Measurements from ENCODE around the gene ZCCHC3.
"Not testable (repeated sequence)": the region's sequence is repeated elsewhere in the genome, so short reads cannot be mapped to it uniquely, and the experiment has no call there.

The ZCCHC3 gene

DNA sequence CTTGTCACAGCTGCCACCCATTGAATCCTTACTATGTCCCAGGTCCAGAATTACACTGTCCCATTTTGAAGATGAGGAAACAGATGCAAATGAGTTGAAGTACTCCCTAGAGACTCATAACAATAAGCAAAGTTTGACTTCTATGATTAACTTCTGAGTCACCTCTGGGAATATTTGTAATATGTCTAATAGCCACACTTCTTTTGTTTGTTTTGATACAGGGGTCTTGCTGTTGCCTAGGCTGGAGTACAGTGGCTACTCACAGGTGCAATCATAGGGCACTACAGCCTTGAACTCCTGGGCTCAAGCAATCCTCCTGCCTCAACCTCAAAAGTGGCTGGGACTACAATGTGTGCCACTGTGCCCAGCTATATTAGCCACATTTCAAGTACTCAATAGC lies 16.6 kb downstream of the ZCCHC3 start:
- DNase-seq: no peak

DNA sequence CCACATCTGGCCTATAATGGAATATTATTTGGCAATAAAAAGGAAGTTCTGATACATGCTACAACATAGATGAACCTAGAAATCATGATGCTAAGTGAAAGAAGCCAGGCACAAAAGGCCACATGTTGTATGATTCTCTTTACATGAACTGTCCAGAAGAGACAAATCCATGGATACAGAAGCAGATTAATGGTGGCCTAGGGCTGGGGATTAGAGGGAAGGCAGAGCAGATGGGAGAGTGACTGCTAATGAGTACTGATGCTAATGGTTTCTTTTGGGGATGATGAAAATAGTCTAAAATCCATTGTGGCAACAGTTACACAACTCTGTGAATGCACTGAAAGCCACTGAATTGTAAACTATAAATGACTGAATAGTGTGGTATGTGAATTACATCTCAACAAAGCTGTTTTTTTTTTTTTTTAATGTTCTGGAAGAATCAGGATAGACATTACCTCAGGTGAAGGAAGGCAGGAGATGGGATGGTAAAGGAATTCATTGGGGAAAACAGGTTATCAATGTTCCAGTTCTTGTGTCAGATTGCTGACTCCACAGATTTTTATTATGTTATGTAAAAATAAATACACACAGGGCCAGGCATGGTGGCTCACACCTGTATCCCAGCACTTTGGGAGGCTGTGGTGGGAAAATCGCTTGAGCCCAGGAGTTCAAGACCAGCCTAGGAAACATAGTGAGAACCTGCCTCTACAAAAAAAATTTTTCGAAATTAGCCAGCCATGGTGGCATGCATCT lies 19.1 kb downstream of the ZCCHC3 start:
- no peak for DNase-seq

DNA sequence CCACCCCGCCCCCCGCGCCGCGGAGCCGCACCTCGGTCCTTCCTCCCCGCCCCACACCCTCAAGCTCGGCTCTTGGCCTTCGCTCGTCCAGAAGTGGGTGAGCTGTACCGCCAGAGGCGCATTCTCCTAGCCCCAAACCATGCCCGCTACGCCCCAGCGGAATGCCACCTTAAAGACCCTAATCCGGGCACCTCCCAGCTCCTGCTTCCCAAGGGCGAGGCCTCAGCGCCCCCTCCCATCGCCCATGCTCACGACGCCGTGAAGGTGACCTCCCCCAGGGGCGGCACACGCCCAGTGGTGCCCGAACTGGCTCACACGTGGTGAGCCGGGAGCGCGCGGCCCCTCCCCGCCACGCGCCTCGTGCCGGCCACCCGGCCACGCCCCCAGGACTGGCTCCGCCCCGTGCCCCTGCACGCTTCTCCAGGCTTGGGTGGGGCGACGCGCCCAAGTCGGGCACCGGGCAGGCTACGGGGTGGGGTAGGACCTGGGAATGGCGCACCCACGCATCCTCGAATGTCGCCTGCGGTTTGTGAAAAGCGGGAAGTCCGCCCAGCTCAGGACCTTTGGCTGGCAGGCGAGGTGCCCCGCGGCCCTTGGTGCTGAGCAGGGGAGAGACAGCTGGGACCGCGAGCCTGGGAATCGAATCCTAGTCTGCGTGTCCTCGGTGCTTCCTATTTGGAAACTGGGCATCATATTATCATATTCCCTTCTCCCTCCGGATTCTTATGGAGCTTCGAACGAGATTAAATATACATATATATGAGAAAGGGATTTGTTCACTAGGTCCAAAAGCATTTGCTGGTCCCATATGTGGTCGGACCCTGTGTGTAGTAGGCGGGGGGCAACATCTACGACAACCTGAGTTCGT lies 27.0 kb downstream of the ZCCHC3 start:
- DNase-seq: peak; percentile 93 to 94

DNA sequence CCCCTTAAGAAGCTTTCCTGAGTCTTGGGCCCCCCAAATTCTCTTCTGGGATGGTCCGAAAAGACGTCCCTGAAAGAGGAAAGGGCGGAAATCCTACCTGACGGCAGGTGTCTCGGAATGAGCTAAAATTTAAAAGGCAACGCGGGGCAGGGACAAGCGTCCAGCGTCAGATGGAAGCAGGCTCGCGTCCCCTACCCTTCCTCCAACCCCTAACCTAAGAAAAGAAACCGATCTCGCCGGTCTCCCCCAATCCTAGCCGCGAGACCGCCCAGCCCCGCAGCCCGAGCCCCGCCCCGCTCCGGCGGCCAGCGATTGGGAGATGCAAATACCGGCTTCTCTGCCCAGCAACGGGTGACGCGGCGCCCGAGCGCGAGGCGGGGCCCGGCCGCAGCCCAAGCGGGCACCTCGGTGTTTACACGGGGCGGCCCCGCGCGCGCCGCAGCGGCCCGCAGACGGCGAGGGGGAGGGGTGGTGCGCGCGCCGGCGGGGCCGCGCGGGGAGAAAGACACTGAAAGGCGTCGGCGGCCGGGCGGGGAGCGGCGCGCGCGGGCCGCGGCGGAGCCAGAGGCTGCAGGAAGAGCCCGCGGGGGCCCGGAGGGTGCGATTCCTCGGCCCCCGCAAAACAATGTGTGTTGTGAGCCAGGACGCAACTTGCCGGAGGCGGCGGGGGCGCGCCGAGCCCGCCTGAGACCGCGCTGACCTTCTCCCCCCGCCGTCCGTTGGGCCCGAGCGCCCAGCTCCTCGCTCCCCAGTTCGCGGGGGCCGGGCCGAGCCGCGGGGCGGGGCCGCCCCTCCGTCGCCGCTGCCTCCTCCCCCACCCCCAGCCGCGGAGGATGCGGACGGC lies 27.9 kb downstream of the ZCCHC3 start, which contains the start of gene SOX12:
TSS of gene SOX12 (plus strand) at position 508 of the 844 bp plus-strand sequence. CDS start 373 bp downstream, outside the sequence.
- peak; percentile 74 to 96 for DNase-seq

DNA sequence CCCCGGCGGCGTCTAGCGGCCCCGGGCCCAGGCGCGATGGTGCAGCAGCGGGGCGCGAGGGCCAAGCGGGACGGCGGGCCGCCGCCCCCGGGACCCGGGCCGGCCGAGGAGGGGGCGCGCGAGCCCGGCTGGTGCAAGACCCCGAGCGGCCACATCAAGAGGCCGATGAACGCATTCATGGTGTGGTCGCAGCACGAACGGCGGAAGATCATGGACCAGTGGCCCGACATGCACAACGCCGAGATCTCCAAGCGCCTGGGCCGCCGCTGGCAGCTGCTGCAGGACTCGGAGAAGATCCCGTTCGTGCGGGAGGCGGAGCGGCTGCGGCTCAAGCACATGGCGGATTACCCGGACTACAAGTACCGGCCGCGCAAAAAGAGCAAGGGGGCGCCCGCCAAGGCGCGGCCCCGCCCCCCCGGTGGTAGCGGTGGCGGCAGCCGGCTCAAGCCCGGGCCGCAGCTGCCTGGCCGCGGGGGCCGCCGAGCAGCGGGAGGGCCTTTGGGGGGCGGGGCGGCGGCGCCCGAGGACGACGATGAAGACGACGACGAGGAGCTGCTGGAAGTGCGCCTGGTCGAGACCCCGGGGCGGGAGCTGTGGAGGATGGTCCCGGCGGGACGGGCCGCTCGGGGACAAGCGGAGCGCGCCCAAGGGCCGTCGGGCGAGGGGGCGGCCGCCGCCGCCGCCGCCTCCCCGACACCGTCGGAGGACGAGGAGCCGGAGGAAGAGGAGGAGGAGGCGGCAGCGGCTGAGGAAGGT lies 28.7 kb downstream of the ZCCHC3 start:
- peak in 1 of 2 experiments; percentile 32 for DNase-seq

DNA sequence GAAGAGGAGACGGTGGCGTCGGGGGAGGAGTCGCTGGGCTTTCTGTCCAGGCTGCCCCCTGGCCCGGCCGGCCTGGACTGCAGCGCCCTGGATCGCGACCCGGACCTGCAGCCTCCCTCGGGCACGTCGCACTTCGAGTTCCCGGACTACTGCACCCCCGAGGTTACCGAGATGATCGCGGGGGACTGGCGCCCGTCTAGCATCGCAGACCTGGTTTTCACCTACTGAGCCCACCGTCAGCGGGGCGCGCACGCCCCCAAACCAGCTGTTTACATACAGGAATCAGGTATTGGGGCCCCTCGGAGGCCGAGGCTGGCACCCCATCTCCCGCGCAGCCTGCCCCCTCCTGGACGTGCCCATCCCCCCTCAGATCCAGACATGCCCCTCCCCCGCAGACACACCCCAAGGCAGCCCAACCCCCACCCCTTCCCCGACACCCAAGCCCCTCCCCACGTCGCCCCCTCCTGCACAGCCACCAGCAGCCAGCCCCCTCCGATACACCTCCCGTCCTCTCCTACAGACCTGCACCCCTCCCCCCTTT lies 29.3 kb downstream of the ZCCHC3 start:
- DNase-seq: no peak

DNA sequence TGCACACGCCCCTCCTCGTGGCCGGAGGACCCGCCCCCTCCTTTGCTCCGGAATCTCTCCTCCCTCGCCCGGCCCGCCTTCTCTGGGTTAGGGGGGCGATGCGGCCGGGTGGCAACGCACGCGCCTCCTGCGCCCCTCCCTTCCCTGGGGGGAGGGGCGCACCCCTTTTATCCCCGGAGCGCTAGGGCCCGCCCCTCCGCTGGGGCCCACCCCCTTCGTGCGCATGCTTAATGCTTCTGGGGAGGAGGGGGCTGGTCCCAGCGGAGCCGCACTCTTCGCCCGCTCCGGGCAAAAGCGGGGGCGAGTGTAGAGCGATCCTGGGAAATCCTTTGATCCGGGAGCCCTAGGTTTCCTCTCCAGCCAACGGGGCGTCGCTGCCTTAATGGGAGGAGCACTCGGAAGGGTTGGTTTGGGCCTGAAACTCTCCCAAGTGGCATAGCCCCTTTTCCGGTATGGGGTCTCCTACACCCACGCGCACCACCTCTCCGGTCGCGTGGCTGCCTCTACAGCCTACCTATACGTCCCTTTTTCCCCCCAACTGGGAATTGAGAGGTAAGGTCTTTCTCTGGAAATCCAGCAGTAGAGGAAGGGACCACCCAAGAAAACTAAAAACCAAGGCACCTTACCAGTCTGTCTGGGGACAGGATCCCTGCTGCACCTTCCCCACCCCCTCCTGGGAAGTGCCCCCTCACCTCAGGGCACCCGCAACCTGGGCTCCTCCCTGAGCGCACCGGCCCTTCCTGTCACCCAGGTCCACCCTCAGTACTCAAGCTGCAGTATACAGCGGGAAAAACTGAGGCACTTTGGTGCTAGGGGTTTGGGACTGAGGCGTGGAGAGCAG lies 30.0 kb downstream of the ZCCHC3 start:
- peak; percentile 77 to 89 for DNase-seq

DNA sequence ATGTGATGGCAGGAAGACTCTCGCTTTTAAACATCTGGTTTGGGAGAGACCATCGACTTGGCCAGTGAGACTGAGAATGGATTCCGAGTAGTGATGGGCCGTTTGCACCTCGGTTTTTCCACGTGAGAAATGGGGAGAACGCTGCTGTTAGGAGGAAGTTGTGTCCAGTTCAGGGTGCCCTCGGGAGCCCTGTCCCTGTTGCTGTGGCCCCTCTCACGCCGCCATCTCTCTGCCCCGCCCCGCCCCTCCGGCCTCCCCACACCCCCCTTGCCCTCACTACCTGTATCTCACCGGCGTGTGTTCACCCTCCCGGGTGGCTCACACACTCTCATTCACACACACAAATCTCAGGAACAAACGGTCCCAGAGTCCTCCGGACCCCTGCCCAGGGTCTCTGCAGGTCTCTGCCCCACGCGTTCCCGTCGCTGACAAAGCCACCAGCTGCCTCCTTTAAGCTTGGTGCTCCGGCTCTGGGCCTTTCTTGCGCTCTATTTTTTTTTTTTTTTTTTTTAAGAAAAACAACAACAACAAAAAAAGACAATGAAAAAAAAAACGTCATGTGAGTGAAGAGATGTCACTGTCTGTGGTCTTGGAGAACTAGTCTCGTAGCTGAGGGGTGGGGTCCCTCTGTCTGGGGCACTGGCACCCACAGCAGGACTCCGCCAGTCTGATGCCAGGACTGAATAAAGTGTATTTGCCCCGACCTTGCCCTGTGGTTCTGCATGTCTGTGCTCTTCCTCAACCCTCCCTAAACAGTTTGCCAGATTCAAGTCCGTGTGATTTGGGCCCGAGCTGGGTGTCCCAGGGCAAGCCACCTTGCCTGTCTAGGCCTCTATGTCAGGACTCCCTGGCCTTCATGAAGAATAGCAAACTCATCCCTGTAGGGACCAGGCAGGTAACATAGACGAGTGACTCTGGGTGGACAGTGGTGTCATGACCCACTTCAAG lies 30.9 kb downstream of the ZCCHC3 start:
- DNase-seq: no peak

DNA sequence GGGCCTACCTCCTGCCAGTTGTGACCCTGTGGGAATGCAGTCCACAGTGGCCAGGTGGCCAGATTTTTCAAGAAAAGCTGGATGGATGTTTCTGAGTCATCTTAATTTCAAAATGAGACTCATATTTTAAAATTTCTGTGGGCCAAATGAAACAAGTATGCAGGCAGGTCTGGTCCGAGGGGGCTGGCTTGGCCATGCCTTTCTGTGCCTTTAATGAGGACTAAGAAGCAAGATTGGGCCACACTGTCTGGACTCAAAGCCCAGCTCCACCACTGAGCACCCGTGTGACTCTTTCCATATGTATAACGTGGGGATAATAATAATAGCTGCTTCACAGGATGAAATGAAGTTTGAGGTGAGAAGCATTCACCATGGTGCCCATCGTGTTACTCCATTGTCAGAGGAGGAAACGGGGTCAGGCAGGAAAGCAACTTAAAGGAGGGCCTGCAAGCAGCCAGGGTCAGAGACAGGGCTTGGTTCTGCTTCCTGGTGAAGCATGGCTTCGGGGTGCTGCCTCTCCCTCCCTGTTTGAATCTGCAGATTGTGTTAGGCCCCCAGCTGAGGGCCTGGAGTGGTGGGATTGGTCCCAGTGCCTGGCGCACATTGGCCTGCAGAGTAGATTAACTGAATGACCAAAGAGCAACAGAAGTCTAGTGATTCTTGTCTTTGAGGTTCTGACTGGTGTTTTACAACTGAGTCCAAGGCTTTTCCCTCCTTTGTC lies 31.8 kb downstream of the ZCCHC3 start:
- DNase-seq: no peak

DNA sequence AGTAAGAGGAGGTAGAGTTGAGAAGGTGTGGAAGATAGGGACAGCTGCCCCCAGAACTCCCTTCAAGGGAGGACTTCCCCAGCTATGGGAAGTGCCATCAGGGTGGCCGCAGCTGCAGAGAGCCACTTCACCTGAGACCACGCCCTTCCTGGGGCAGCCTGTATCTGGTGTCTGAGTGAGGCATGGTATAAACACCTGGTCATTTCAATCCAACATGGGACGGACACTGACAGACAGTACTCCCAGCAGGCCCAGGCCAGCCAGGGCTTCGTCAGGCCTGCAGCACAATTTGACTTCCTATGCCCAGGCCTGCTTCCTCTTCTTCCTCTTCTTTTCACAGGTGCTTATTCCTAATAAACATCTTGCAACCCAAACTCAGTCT lies 32.5 kb downstream of the ZCCHC3 start:
- peak; percentile 38 to 72 for DNase-seq

DNA sequence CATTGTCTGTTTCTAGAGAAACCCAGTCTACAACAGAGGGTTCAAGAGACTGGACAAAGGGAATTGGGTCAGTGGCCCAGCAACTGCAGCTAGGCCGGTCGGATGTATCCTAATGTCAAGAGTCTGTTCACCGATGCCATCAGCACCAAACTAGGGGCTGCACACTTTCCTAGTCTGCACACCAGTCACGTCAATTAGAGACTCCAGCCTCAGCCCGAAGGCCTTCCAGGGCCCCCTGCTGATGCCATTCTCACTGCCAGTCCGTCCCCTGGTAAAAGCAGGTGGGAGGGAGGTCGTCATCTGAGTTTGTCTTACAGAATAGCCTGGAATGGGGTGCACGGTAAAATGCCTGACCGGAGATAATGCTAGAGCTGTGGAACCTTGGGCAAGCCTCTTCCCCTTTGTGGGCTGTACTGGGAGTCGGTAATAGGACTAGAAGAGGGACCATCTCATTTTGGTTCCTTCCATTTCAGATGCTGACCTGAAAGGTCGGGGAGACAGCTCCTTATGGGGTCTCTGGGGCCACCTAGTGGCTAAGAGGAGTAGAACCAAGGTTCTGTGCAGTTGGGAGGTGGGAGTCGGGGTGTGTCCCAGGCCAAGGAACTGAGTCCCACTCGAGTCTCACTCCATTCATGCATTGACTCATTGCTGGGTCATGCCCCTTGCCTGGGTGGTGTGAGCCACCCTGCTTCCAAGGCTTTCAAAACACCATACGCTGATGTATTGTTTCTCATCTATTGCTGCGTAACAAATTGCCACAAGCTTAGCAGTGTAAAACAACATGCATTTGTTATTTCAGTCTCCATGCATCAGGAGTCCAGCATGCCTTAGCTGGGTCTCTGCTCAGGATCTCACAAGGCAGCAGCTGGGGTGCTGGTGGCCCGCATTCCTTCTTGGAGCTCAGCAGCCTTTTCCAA lies 33.1 kb downstream of the ZCCHC3 start:
- peak in 1 of 2 experiments; percentile 39 for DNase-seq

DNA sequence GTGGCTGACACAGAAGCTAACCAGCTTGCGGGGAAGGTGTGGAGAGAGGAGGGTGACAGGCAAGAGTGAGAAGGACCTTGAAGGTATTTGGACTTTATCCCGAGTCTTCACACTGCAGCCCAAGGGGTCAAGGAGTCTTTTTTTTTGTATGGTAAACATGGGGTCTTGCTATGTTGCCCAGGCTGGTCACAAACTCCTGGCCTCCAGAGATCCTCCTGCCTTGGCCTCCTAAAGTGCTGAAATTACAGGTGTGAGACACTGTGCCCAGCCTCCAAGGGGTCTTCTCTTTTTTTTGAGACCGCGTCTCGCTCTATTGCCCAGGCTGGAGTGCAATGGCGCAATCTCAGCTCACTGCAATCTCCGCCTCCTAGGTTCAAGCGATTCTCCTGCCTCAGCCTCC lies 37.2 kb downstream of the ZCCHC3 start:
- no peak for DNase-seq

DNA sequence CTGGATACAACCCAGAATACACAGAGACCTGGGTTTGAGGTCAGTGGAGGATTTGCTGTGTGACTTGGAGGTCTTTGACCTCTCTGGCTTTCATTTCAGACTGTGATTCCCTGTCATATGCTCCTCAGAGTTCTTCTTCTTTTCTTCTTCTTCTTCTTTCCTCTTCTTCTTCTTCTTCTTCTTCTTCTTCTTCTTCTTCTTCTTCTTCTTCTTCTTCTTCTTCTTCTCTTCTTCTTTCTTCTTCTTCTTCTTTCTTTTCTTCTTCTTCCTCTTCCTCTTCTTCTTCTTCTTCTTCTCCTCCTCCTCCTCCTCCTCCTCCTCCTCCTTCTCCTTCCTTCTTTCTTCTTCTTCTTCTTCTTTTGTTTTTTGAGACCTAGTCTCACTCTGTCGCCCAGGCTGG lies 38.7 kb downstream of the ZCCHC3 start:
- not testable (repeated sequence) for DNase-seq

DNA sequence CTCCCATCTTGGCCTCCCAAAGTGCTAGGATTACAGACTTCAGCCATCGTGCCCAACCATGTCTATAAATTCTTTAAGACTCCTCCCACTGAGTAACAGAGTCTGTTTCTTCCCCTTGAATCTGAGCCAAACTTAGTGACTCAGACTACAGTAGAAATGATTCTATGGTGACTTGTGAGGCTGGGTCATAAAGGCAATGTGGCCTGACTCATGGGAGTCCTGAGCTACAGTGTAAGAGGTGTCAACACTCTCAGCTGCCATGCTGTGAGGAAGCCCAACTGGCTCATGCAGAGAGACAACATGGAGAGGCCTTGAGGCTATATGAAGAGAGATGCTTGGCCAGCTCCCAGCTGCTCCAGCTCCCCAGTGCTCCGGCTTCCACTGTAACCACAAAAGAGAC lies 44.3 kb downstream of the ZCCHC3 start:
- DNase-seq: no peak

DNA sequence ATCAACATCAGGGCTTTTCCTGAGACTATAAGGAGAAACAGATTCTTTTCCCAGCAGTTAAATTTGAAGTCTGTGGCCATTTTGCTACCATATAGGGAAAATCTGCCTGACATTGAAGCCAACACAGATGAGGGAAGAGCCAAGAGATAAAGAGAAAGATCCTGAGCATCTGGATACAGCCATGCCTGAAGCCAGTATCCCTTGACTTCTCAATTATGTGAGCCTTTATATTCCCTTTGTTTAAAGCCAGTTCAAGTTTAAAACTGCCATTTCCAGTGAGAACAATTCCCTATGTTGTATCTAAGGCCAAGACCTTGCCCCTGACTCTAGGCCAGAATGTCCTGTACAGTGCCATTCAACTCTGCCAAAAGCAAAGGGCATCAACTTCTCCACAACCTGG lies 45.7 kb downstream of the ZCCHC3 start:
- DNase-seq: no peak

DNA sequence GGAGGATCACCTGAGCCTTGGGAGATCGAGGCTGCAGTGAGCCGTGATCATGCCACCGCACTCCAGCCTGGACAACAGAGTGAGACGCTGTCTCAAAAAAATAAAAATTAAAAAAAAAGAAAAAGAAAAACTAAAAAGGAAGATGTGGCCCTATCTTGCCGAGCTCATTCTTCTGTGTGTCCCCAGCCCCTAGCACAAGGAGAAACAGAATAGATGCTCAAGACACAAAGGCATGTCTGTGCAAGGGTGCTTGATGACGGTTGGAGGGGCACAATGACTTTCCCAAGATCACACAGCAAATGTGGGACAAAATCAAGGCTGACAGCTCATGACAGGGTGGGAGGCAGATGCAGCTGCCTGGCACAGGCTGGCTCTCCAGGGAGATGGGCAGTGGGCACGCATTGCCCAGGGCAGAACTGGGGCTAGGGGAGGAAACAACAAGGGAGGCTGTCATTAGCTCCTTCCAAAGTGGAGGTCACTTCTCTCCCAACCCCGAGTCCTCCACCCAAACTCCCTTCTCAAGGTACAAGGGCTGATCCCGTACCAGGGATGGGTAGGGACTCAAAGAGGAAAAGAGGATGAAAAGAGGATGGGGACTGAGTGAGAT lies 48.8 kb downstream of the ZCCHC3 start:
- no peak for DNase-seq

DNA sequence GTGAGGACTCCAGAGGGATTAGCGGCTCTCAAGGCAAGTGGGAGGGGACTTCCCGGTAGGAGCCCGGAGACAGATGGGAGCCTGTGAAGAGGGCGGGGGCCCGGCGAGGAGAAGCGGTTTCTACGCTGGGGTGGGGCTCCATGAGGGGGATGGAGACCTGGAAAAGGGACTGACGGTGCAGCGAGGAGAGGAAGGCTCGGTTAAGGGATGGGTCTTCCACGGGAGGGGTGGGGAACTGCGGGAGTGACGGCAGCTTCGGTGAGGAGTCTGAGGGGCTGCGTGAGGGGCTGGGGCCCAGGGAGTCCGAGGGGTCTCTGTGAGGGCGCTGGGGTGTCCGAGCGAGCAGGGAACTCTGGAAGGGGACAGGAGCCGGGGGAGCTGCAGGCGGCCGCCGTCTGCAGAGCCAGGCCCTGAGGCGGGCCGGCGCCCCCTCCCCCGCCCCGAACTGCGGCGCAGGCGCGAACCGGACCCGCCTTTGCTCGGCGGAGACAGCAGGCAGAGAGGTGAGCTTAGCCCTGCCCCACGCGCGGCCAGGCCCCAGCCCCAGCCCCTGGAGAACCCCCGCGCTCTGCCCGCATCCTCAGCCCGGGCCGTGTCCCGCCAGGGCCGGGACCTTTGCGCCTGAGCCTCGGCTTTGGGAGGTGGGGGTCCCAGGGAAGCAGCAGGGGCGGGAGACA lies 49.4 kb downstream of the ZCCHC3 start, which contains the start of gene NRSN2:
TSS of gene NRSN2 (plus strand) at position 472 of the 677 bp plus-strand sequence. CDS start 2,533 bp downstream, outside the sequence.
- DNase-seq: peak; percentile 21 to 75
